GM18868 (cell line): Measurements from ENCODE around the gene FGD3.

Source experiments
- ATAC-seq: cut with Tn5 transposase; IDR thresholded peaks from one replicate; pipeline ENCODE4 v1.9.1; 2021; ENCODE audit warnings: mild to moderate bottlenecking, moderate library complexity; ENCODE audit not compliant: unreplicated experiment

FGD3 gene

GRCh38 chr9:93027750-93028149 is 80.4 kb downstream of the FGD3 start:
- no peak for ATAC-seq

GRCh38 chr9:93028448-93029006 is 81.2 kb downstream of the FGD3 start:
- no peak for ATAC-seq

- no peak for ATAC-seq
These were observed 83.6 kb downstream of the FGD3 start for GRCh38 chr9:93030642-93031628.

- no peak for ATAC-seq
These were observed 84.5 kb downstream of the FGD3 start for GRCh38 chr9:93031629-93032430.

- no peak for ATAC-seq
These were observed 85.2 kb downstream of the FGD3 start for GRCh38 chr9:93032545-93032944.

- no peak for ATAC-seq
These were observed 86.2 kb downstream of the FGD3 start for GRCh38 chr9:93033531-93033930.

- ATAC-seq: no peak
These were observed 87.9 kb downstream of the FGD3 start for GRCh38 chr9:93035106-93035660.

- no peak for ATAC-seq
These were observed 88.6 kb downstream of the FGD3 start for GRCh38 chr9:93035821-93036351.

GRCh38 chr9:93036887-93037475 is 89.7 kb downstream of the FGD3 start:
- ATAC-seq: no peak

GRCh38 chr9:93037476-93037971 is 90.2 kb downstream of the FGD3 start:
- ATAC-seq: no peak

- no peak for ATAC-seq
These were observed 91.6 kb downstream of the FGD3 start for GRCh38 chr9:93038918-93039317.

- ATAC-seq: no peak
These were observed 92.1 kb downstream of the FGD3 start for GRCh38 chr9:93039456-93039855.

GRCh38 chr9:93039976-93040375 is 92.7 kb downstream of the FGD3 start:
- ATAC-seq: no peak

- ATAC-seq: no peak
These were observed 93.1 kb downstream of the FGD3 start for GRCh38 chr9:93040409-93040808.

- no peak for ATAC-seq
These were observed 93.9 kb downstream of the FGD3 start for GRCh38 chr9:93041108-93041802.

- ATAC-seq: no peak
These were observed 95.8 kb downstream of the FGD3 start for GRCh38 chr9:93043122-93043521.

GRCh38 chr9:93045521-93045920 is 98.2 kb downstream of the FGD3 start:
- ATAC-seq: no peak

GRCh38 chr9:93048566-93049448 is 101.5 kb downstream of the FGD3 start:
- no peak for ATAC-seq

GRCh38 chr9:93049491-93049890 is 102.2 kb downstream of the FGD3 start:
- ATAC-seq: no peak
